GM19324 (cell line): ENCODE results near the gene FBLN5.
"Not testable (repeated sequence)": the region's sequence is repeated elsewhere in the genome, so short reads cannot be mapped to it uniquely, and the experiment has no call there.

Experiments
- ATAC-seq: cut with Tn5 transposase; IDR thresholded peaks from one replicate; pipeline ENCODE4 v1.9.1; 2021; ENCODE audit warnings: mild to moderate bottlenecking, moderate library complexity; ENCODE audit not compliant: unreplicated experiment, low FRiP score

FBLN5 gene

GRCh38 chr14:91869556-91869955 lies 77.9 kb downstream of the FBLN5 start:
- ATAC-seq, result no peak

GRCh38 chr14:91867316-91867988 lies 80.0 kb downstream of the FBLN5 start, which contains the start of gene TC2N:
Gene TC2N (minus strand): TSS chr14:91867536. CDS start chr14:91813769, 53,767 bp downstream.
- ATAC-seq, result no peak

GRCh38 chr14:91866511-91867295 lies 80.8 kb downstream of the FBLN5 start:
- ATAC-seq, result no peak

GRCh38 chr14:91866061-91866460 lies 81.4 kb downstream of the FBLN5 start:
- ATAC-seq, result no peak

GRCh38 chr14:91862417-91862816 lies 85.1 kb downstream of the FBLN5 start:
- ATAC-seq, result no peak

GRCh38 chr14:91861091-91861490 lies 86.4 kb downstream of the FBLN5 start:
- no peak for ATAC-seq

GRCh38 chr14:91860238-91860637 lies 87.3 kb downstream of the FBLN5 start:
- ATAC-seq, result no peak

- ATAC-seq, result no peak
Observed at GRCh38 chr14:91858536-91859275, 88.8 kb downstream of the FBLN5 start.

- ATAC-seq, result no peak
Observed at GRCh38 chr14:91857614-91858013, 89.9 kb downstream of the FBLN5 start.

- no peak for ATAC-seq
Observed at GRCh38 chr14:91854327-91854934, 93.1 kb downstream of the FBLN5 start.

- no peak for ATAC-seq
Observed at GRCh38 chr14:91851563-91851962, 95.9 kb downstream of the FBLN5 start.

GRCh38 chr14:91848504-91849001 lies 98.9 kb downstream of the FBLN5 start:
- ATAC-seq, result no peak

GRCh38 chr14:91847693-91848092 lies 99.8 kb downstream of the FBLN5 start:
- no peak for ATAC-seq

GRCh38 chr14:91845652-91846051 lies 101.8 kb downstream of the FBLN5 start:
- no peak for ATAC-seq

GRCh38 chr14:91845056-91845455 lies 102.4 kb downstream of the FBLN5 start:
- ATAC-seq, result not testable (repeated sequence)

- no peak for ATAC-seq
Observed at GRCh38 chr14:91844029-91844428, 103.5 kb downstream of the FBLN5 start.

- ATAC-seq, result no peak
Observed at GRCh38 chr14:91843437-91843836, 104.1 kb downstream of the FBLN5 start.

- no peak for ATAC-seq
Observed at GRCh38 chr14:91841065-91841464, 106.4 kb downstream of the FBLN5 start.

- ATAC-seq, result no peak
Observed at GRCh38 chr14:91839749-91840148, 107.7 kb downstream of the FBLN5 start.

GRCh38 chr14:91837076-91837475 lies 110.4 kb downstream of the FBLN5 start:
- ATAC-seq, result no peak
